Gastrocnemius medialis (tissue), 4 donors: ENCODE data around the gene SLC39A6. TPM values are rescaled to one million over a fixed set of nuclear protein-coding genes. Genes with fewer than 3 reads are reported as not detected.

ENCODE experiments used
- ATAC-seq, 2 donors: fragments of 150-250 bp; one replicate each; pipeline ENCODE4 v1.9.1; 2016
- DNase-seq, 2 donors: peaks; one replicate each; pipeline ENCODE4 v3.0.0-alpha.2; 2019
- H3K27ac ChIP-seq, 4 donors: fragments of 200-600 bp; sonication (generic); 1 replicate in 1 of 4; 2 replicates in 3 of 4; pipeline ENCODE4 v1.5.1; 2016 to 2018; ENCODE audit warnings: mild to moderate bottlenecking in 2 of 4, moderate library complexity in 1 of 4
- H3K27me3 ChIP-seq, 3 donors: fragments of 200-600 bp; sonication (generic) in 2 of 3; 1 replicate in 1 of 3; 2 replicates in 2 of 3; pipeline versions ENCODE4 v1.5.1 to v1.6.0; 2016 to 2019; ENCODE audit warnings: mild to moderate bottlenecking in 1 of 3, moderate library complexity in 1 of 3
- H3K36me3 ChIP-seq, 2 donors: fragments of 200-600 bp; sonication (generic) in 1 of 2; one replicate each; pipeline ENCODE4 v1.5.1; 2017 to 2018
- H3K4me1 ChIP-seq, 2 donors: fragments of 200-600 bp; sonication (generic) in 1 of 2; one replicate each; pipeline ENCODE4 v1.5.1; 2016 to 2017; ENCODE audit warnings: mild to moderate bottlenecking in 2 of 2
- H3K4me3 ChIP-seq, 4 donors: fragments of 200-600 bp; sonication (generic) in 3 of 4; 1 replicate in 1 of 4; 2 replicates in 3 of 4; pipeline ENCODE4 v1.5.1; 2016 to 2019; ENCODE audit warnings: mild to moderate bottlenecking in 2 of 4
- H3K9me3 ChIP-seq, 3 donors: fragments of 200-600 bp; sonication (generic) in 2 of 3; 1 replicate in 1 of 3; 2 replicates in 2 of 3; pipeline ENCODE4 v1.5.1; 2016 to 2019
- POLR2A ChIP-seq, 2 donors: fragments of 450-650 bp; IDR thresholded peaks; one replicate each; pipeline ENCODE4 v1.6.1; 2017; ENCODE audit warnings: antibody characterized with exemption in 2 of 2, mild to moderate bottlenecking in 2 of 2, moderate library complexity in 2 of 2
- in situ Hi-C, 4 donors: fragments of 200-750 bp; cut with MboI; loops; one replicate each; pipeline versions ENCODE4 v1.15.0 to v1.8.0; 2017; ENCODE audit warnings: low sequenced_read_pairs in 4 of 4
- intact Hi-C: fragments of 100-400 bp; cut with DNase I; formaldehyde crosslinking; loops from one replicate; pipeline ENCODE4 v1.15.1; 2023; ENCODE audit warnings: low total_unique reads
- total RNA-seq, 4 donors: library from RNA; depleted of rRNA; stranded (reverse); fragments of >200 nt; gene quantifications; one replicate each; pipeline versions ENCODE4 v1.1.0 to v1.2.3, GENCODE V29; 2016
- TF ChIP-seq, protein P1 (sequence below), 5 experiments: fragments of 450-650 bp in 3 of 5; fragments of 200-600 bp in 2 of 5; sonication (generic) in 2 of 5; IDR thresholded peaks in 4 of 5; conservative IDR thresholded peaks in 1 of 5; 1 replicate in 4 of 5; 2 replicates in 1 of 5; pipeline ENCODE4 v1.5.1; 2016 to 2019; ENCODE audit warnings: antibody characterized with exemption in 5 of 5, mild to moderate bottlenecking in 3 of 5, moderate library complexity in 3 of 5

The SLC39A6 gene, protein sequence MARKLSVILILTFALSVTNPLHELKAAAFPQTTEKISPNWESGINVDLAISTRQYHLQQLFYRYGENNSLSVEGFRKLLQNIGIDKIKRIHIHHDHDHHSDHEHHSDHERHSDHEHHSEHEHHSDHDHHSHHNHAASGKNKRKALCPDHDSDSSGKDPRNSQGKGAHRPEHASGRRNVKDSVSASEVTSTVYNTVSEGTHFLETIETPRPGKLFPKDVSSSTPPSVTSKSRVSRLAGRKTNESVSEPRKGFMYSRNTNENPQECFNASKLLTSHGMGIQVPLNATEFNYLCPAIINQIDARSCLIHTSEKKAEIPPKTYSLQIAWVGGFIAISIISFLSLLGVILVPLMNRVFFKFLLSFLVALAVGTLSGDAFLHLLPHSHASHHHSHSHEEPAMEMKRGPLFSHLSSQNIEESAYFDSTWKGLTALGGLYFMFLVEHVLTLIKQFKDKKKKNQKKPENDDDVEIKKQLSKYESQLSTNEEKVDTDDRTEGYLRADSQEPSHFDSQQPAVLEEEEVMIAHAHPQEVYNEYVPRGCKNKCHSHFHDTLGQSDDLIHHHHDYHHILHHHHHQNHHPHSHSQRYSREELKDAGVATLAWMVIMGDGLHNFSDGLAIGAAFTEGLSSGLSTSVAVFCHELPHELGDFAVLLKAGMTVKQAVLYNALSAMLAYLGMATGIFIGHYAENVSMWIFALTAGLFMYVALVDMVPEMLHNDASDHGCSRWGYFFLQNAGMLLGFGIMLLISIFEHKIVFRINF
- 10 to 100 TPM; 16.7 to 24.7 (median 18.3) TPM for total RNA-seq

DNA sequence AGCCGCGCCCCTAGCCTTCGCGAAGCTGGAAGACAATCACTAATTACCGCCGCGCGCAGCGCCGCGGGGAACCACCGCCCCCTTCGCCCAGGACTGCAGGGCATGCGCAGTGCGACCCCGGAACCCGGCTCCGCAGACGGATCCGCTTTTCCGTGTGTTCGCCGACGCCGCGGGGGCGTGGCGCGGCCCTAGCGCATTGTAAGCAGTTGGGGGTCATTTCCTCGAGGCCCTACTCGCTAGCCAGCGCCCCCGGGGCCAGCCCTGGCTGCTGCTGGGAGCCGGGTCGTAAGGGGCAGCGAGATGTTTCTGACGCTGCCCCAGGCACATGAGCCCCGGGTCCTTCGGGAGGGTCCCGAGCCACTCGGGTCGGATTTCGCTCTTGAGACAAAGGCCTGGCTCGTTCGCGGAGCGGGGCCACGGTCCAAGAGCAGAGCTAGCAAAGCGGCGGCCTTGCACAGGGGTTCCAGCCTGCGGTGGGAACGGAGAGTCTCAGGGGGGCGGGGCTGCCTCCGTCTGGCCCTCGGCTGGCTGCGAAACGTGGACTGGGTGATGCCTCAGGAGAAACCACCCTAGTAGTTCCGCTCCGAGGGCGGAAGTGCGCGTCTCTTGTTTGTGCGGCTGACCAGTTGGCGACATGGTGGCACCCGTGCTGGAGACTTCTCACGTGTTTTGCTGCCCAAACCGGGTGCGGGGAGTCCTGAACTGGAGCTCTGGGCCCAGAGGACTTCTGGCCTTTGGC lies at the start of gene SLC39A6, which contains the start of gene ELP2:
SLC39A6 (minus strand) TSS at position 41 of the 739 bp plus-strand sequence. CDS start 2,333 bp downstream, outside the sequence.
ELP2 (plus strand) TSS at position 600 of the 739 bp plus-strand sequence; CDS start at position 635, 35 bp downstream.
- no peaks in the 10 kb centered on the region for H3K9me3 ChIP-seq
- TF ChIP-seq, protein P1, sequence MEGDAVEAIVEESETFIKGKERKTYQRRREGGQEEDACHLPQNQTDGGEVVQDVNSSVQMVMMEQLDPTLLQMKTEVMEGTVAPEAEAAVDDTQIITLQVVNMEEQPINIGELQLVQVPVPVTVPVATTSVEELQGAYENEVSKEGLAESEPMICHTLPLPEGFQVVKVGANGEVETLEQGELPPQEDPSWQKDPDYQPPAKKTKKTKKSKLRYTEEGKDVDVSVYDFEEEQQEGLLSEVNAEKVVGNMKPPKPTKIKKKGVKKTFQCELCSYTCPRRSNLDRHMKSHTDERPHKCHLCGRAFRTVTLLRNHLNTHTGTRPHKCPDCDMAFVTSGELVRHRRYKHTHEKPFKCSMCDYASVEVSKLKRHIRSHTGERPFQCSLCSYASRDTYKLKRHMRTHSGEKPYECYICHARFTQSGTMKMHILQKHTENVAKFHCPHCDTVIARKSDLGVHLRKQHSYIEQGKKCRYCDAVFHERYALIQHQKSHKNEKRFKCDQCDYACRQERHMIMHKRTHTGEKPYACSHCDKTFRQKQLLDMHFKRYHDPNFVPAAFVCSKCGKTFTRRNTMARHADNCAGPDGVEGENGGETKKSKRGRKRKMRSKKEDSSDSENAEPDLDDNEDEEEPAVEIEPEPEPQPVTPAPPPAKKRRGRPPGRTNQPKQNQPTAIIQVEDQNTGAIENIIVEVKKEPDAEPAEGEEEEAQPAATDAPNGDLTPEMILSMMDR (IDR thresholded peaks at IDR 0.05 in 4 of 5, conservative IDR thresholded peaks at IDR 0.05 in 1 of 5), result no peak
- TF ChIP-seq POLR2A (IDR thresholded peaks at IDR 0.05), result peak; percentile 68 to 72
- in situ Hi-C loops (loop anchor here in 1 of 4 donors (5.0 kb wide), 1 partner anchor 62 kb away; the partner anchor contains the start of gene RPRD1A), intact Hi-C loops (loop anchor here (1.0 to 5.0 kb wide), 5 partner anchors 62 to 785 kb away; partner anchors contain the start of genes FHOD3, RMP24, RPRD1A and ZNF24)
- H3K27ac ChIP-seq, result peak within 1 kb of the TSS; percentile 99 to 100 (median 100)
- peak within 1 kb of the TSS; percentile 93 to 100 (median 97) for H3K4me3 ChIP-seq
- H3K36me3 ChIP-seq, result peaks cover 0 to 3% of the 10 kb centered on the region in 2 donors
- H3K27me3 ChIP-seq, result no peaks in the 10 kb centered on the region
- peaks cover 23 to 30% of the 10 kb centered on the region in 2 donors for H3K4me1 ChIP-seq
- ATAC-seq, result peak; percentile 96 to 97
- DNase-seq, result peak; percentile 96 to 98

DNA sequence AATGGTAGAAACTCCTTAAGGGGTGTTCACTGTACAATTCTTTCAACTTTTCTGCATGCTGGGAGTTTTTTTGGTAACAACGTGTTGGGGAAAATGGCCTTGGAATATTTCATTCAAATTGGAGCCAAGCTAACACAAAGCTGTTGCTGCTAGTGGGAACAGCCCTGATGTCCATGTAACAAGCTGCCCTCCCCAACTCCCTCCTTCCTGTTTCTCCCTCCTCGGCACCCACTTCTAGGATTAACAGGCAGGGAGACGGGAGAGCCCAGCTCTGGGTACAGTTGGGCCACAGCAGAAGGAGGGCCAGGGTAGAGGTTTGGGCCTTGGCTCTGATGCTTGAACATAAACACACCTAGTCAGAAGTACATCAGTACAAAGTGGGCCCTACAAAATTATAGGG lies 48.8 kb upstream of the SLC39A6 start:
- intact Hi-C loops, result no loop called here
- no peaks in the 10 kb centered on the region for H3K27me3 ChIP-seq
- ATAC-seq (no peak), DNase-seq (no peak)
- no peak overlapping the region for H3K4me3 ChIP-seq
- no peaks in the 10 kb centered on the region for H3K9me3 ChIP-seq
- in situ Hi-C loops, result no loop called here
- TF ChIP-seq, protein P1 (IDR thresholded peaks at IDR 0.05 in 4 of 5, conservative IDR thresholded peaks at IDR 0.05 in 1 of 5), result no peak
- no peak for TF ChIP-seq POLR2A (IDR thresholded peaks at IDR 0.05)
- H3K4me1 ChIP-seq, result peaks cover 0 to 9% of the 10 kb centered on the region in 2 donors
- peaks cover 0 to 41% of the 10 kb centered on the region in 2 donors for H3K36me3 ChIP-seq
- H3K27ac ChIP-seq, result no peak overlapping the region

DNA sequence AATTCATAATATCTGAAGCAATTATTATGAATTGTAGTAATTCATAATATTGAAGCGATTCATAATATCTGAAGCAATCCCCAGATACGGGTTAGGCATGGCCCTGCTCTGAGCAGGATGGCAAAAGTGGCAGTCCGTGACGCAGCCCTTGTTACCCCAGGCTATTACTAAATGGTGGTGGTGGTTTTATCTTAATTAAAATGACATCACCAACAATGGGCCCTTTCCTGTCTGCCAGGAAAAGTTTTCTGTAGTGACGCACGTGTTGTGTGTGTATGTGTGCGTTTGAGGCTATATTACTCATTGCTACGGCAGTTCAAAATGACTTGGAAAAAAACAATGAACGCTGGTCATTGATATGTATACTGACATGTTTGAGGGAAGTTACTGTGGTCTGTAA lies 47.6 kb upstream of the SLC39A6 start:
- H3K36me3 ChIP-seq, result peaks cover 0 to 53% of the 10 kb centered on the region in 2 donors
- in situ Hi-C loops, result no loop called here
- no peaks in the 10 kb centered on the region for H3K9me3 ChIP-seq
- no peak for ATAC-seq
- TF ChIP-seq, protein P1 (IDR thresholded peaks at IDR 0.05 in 4 of 5, conservative IDR thresholded peaks at IDR 0.05 in 1 of 5), result no peak
- no peak for TF ChIP-seq POLR2A (IDR thresholded peaks at IDR 0.05)
- no peaks in the 10 kb centered on the region for H3K27me3 ChIP-seq
- H3K4me1 ChIP-seq, result peaks cover 0 to 9% of the 10 kb centered on the region in 2 donors
- no peak overlapping the region for H3K4me3 ChIP-seq
- intact Hi-C loops, result no loop called here
- no peak for DNase-seq
- no peak overlapping the region for H3K27ac ChIP-seq

DNA sequence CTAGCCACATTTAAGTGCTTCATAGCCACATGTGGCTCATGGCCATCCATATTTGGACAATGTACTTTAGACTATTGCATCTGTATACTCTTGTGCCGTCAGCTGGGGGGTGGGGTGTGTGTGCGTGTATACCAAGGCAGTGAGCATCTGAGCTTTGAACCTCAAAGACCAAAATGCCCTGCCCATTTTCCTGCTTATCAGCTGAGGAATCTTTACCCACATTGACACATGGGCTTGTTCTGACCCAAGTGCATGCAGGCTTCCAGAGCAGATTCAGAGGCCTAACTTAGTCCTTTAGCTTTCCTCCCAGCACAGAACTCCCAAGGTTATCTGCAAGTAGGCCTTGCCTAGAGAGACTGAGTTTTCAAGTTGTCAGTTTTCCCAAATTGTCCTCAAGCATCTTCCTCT lies 47.0 kb upstream of the SLC39A6 start:
- no peaks in the 10 kb centered on the region for H3K9me3 ChIP-seq
- peaks cover under 1 to 58% of the 10 kb centered on the region in 2 donors for H3K36me3 ChIP-seq
- TF ChIP-seq, protein P1 (IDR thresholded peaks at IDR 0.05 in 4 of 5, conservative IDR thresholded peaks at IDR 0.05 in 1 of 5), result no peak
- TF ChIP-seq POLR2A (IDR thresholded peaks at IDR 0.05), result no peak

More for the DNA sequence above, 47.0 kb upstream of the SLC39A6 start:
- Histone ChIP-seq H3K27ac (no peak overlapping the region), H3K4me1 (peaks cover 0 to 9% of the 10 kb centered on the region in 2 donors), H3K27me3 (no peaks in the 10 kb centered on the region), H3K4me3 (no peak overlapping the region)
- no peak for DNase-seq
- in situ Hi-C loops (no loop called here), intact Hi-C loops (no loop called here)
- no peak for ATAC-seq
